Endothelial cell of hepatic sinusoid (primary cell): ENCODE data around the gene TRPM1.

ENCODE experiments used
- in situ Hi-C: cut with HindIII; loops from 2 replicates; pipeline ENCODE4 v1.10.0; 2017; ENCODE audit warnings: low sequenced_read_pairs

Gene TRPM1

DNA sequence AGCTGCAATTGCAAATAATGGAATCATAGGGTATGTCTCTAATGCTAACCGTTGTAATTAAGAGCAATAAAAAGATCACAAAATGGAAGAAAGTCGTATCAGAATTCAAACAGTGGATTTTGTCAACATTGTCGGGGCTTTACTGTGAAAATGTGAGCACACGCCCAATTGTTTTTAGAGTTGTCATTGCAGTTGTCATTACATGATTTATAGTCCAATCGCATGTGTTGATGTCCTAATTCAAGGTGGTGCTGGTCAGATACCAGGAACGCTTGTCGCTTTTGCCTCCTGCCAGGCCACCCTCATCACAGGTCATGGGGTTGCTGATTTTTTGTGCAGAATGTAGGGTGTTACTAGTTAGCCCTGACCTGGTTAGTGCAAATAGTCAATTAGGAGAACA lies 16.2 kb downstream of the TRPM1 start:
- in situ Hi-C loops = no loop called here

DNA sequence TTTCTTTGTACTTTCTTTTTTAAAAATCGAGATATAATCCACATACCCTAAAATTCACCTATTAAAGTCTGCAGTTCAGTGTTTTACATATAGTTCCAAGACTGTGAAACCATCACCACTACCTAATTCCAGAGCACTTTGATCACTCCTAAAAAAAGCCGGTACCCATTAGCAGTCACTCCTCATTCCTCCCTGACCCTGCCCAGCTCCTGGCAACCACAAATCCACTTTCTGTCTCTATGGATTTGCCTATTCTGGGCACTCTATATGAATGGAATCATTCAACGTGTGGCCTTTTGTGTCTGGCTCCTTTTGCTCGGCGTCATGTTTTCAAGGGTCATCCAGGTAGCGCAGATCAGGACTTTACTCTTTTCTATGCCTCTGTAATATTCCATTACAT lies 17.3 kb downstream of the TRPM1 start:
- in situ Hi-C loops = no loop called here

- in situ Hi-C loops = no loop called here
These were observed 18.1 kb downstream of the TRPM1 start for GRCh38 chr15:31083370-31083780.

- in situ Hi-C loops = no loop called here
These were observed 18.7 kb downstream of the TRPM1 start for GRCh38 chr15:31082771-31083369.

DNA sequence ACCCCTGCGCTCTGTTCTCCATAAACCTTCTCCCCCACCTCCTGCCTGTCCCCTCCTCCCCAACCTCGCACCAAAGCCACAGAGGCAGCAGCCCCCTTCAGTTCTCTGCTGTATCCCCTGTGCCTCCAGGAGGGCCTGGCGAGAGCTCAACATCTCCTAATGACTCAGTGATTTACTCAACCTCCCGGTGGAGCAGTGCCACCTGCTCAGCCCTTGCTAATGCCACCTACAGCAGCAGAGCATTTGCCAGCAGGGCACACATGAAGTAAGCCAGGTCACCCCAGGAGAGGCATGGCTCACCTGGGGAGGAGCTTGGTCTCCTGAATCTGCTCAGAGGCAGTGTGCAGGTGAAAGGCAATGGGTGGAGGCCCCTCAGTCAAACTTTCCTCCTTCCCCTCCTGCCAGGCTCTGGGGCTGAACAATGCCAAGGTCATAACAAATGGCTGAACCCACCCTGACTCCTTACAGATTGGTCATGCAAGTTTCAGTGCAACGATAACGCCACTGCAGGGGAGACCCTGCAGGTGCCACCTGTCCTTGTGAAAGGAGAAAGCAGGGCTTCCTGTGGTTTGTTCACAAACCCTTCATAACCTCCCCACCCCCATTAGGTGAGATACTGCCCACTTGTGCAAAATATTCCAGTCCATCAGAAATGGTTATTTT lies 19.8 kb downstream of the TRPM1 start:
- in situ Hi-C loops = no loop called here

- in situ Hi-C loops = no loop called here
These were observed 20.5 kb downstream of the TRPM1 start for GRCh38 chr15:31081056-31081455.

GRCh38 chr15:31080591-31081014 lies 20.9 kb downstream of the TRPM1 start:
- in situ Hi-C loops = no loop called here

- in situ Hi-C loops = no loop called here
These were observed 22.0 kb downstream of the TRPM1 start for GRCh38 chr15:31079519-31079918.

DNA sequence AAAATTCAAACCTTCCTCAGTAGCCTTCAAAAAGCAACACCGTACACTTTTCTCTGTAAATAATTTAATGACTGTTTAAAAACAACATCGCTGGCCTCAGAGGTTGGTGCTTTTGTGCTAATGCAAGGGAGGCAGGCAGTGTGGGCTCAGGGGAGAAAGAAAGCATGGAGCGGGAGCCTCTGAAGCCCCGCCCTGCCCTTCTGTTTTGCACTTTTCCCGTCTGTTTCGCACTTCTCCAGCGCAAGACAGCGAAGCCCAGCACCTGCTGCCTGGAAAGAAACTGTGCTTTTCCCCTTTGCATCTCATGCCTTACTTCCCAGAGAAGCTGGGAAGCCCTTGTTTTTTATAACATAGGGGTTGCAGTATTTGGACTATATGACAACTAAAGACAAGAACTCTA lies 23.1 kb downstream of the TRPM1 start:
- in situ Hi-C loops = no loop called here

DNA sequence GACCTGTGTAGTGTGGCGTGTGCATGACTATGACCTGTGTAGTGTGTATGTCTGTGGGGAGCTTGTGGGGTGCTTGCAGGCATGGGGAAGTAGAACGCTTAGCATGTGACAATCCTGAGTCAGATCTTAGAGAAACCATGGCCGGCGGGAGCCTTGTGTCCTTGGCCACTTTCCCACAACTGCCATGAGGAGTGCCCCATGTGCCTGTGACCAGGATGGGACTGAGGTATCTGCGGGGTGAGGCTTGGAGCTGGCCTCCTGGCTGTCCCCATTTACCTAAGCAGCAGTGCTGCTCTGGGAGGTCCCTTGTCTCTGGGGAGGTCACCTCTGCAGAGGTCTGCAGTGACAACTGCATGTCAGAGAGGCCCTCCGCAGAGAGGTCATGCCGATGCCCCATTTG lies 23.6 kb downstream of the TRPM1 start:
- in situ Hi-C loops = no loop called here

GRCh38 chr15:31077181-31077580 lies 24.3 kb downstream of the TRPM1 start:
- in situ Hi-C loops = no loop called here

DNA sequence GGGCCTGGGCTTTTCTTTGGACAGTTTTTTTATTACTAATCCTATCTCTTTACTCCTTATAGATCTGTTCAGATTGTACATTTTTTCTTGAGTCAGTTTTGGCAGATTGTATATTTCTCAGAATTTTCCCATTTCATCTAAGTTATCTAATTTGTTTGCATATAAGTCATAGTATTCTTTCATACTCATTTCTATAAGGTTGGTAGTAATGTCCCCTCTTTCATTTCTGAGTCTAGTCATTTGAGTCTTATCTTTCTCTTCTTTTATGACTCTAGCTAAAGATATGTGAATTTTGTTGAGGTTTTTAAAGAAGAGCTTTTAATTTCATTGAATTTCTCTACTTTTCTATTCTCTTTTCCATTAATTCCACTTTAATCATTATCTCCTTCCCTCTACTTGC lies 27.2 kb downstream of the TRPM1 start:
- in situ Hi-C loops = no loop called here

GRCh38 chr15:31070867-31071266 lies 30.7 kb downstream of the TRPM1 start:
- in situ Hi-C loops = no loop called here

DNA sequence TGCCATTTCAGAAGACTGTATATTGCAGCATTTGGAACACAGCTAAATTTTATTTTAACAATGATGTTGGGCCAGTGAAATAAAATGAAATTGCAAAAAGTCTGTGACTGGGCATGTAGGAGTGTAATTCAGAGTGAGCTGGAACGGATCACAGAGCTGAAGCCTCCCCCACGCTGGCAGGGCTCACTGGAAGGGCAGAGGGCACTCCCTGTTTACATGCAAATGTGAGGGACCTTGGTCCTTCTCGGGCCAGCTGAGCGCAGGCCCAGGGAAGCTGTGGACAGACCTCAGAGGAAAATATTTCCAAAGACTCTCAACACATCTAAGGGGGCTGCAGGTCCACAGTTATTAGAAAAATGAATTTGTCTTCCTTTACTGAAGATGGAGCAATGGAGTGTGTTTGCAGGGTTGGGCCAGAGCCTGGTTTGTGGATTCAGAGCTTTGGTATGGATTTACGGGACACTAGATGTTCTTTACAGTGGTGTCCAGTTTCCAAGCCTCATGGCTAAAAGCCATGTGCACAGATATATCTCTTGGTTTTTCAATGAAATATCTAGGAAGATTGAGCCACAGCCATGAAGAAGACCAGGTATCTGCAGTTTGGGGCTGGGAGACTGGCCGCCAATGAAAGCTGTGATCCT lies 32.0 kb downstream of the TRPM1 start:
- in situ Hi-C loops = no loop called here

- in situ Hi-C loops = no loop called here
These were observed 33.5 kb downstream of the TRPM1 start for GRCh38 chr15:31067890-31068603.

DNA sequence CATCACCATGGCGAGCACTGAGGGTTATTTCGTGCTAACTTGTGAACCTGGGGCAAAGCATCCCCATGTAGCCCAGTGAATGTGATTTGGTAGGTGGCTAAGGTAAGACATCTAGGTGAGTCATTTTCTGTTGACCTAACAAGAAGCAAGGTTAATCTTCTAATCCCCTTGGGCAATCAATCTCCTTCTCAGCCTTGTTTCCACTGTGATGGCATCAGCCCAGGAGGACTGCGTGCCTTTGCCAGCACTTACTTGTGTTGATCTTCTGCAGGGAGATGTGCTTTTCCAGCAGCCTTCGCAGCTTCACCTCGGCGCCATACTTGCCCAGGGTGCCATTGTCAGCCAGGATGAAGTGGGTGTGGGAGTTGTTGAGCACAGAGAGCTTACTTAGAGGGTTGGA lies 35.7 kb downstream of the TRPM1 start:
- in situ Hi-C loops = no loop called here

- in situ Hi-C loops = no loop called here
These were observed 38.6 kb downstream of the TRPM1 start for GRCh38 chr15:31062911-31063310.

GRCh38 chr15:31062310-31062847 lies 39.1 kb downstream of the TRPM1 start:
- in situ Hi-C loops = no loop called here

DNA sequence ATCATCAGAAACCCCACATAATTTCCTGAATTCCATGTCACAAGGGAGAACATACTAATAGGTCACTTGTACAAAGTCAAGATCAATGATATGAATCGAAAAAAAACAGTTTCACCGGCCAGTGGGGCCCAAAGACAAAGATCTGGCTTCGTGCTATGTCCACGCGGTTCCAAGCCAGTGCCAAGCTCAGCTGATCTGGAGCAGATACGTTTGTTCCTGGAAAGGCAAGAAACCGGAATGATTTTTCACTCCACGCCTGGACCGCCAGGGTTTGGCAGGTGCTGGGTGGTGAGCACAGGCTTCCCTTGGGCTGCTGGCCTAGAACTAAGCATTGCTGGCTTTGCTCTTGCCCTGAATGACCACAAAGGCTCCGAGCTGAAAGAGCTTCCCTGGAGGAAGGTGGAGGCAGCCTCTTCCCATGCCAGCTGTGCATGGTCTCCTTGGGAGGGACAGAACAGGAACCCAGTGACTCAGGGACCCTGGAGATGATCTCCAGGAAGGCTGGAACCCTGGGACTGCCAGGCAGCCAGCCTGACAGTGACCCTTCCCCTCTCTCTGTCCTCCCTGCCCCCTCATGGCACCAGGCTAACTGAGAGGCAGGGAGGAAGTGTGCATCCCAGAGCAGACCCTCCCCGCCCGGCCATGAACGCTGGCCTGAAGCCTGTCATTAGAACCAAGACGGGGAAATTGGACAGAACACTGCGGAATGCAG lies 40.9 kb downstream of the TRPM1 start:
- in situ Hi-C loops = no loop called here

- in situ Hi-C loops = no loop called here
These were observed 43.1 kb downstream of the TRPM1 start for GRCh38 chr15:31058236-31058962.
